Measurements from ENCODE around the gene P4HA2. TPM values are rescaled to one million over a fixed set of nuclear protein-coding genes. Genes with fewer than 3 reads are reported as not detected.
A peak's percentile ranks its signal among the peaks of the same experiment; 100 is the strongest.

The P4HA2 gene
- total and polyA plus RNA-seq, 9 of the 15 experiments (the other 6 are each of a cell fraction or from before 2014, with no cell fraction given): 9.6 to 50.0 (median 12.7) TPM

GRCh38 chr5:132162945-132163344, 64.7 kb downstream of the P4HA2 start:
- no peak for TF ChIP-seq ZNF592 (IDR thresholded peaks at IDR 0.05)
- TF ChIP-seq POLR2AphosphoS2 (IDR thresholded peaks at IDR 0.05; ENCODE audit: low read length): no peak
- TF ChIP-seq GABPB1 (CRISPR knock-in tag; IDR thresholded peaks at IDR 0.05): no peak
- TF ChIP-seq MAFF (IDR thresholded peaks at IDR 0.05; ENCODE audit: low read length): peak; percentile 58; the same call in 1 of the 2 replicates
- peak; percentile 76 for TF ChIP-seq C11orf30 (IDR thresholded peaks at IDR 0.05; ENCODE audit: low read depth)
- peak; percentile 50; the same call in 1 of the 2 replicates for TF ChIP-seq MAFK (IDR thresholded peaks at IDR 0.05; ENCODE audit: low read length)
- peak; percentile 46 for TF ChIP-seq MAFG (tag; conservative IDR thresholded peaks at IDR 0.05)
- peak; percentile 90 for TF ChIP-seq ZNF316 (IDR thresholded peaks at IDR 0.05)
- no peak for TF ChIP-seq TSHZ1 (CRISPR knock-in tag; IDR thresholded peaks at IDR 0.05)
- TF ChIP-seq NR2C2 (CRISPR knock-in tag; IDR thresholded peaks at IDR 0.05): no peak
- TF ChIP-seq NR2C2 (tag; IDR thresholded peaks at IDR 0.05): no peak
- no TSS peak for BruUV-seq (replicated peaks)
- Histone ChIP-seq H3K36me3 (ENCODE audit: control insufficient read depth, insufficient read depth, low read length) (no peaks in the 10 kb centered on the region), H3K4me2 (ENCODE audit: insufficient read depth, low read length) (no peak overlapping the region), H3K9ac (ENCODE audit: insufficient read depth in 1 of 2, low read depth in 2 of 2, low read length in 2 of 2) (no peak overlapping the region), H3K27ac (ENCODE audit: extremely low read depth, low read depth, low read length) (no peak overlapping the region), H3K9me3 (replicated peaks; ENCODE audit: control insufficient read depth, insufficient read depth, low read depth, low read length) (no peaks in the 10 kb centered on the region), H3K79me2 (ENCODE audit: control insufficient read depth, insufficient read depth, low read length) (no peaks in the 10 kb centered on the region), H2AFZ (ENCODE audit: low read depth, low read length) (no peak overlapping the region), H3K4me3 (no peak overlapping the region), H3K9me1 (ENCODE audit: control insufficient read depth, insufficient read depth, low read length) (no peaks in the 10 kb centered on the region), H4K20me1 (replicated peaks; ENCODE audit: control insufficient read depth, insufficient read depth, low read length) (no peaks in the 10 kb centered on the region), H3K4me1 (replicated peaks in 1 of 2; ENCODE audit: control insufficient read depth in 2 of 2, insufficient read depth in 2 of 2, low read length in 2 of 2) (no peaks in the 10 kb centered on the region), H3K27me3 (ENCODE audit: control insufficient read depth in 2 of 2, insufficient read depth in 2 of 2, low read length in 2 of 2) (no peaks in the 10 kb centered on the region)
- WGBS (ENCODE audit: insufficient coverage, low coverage, missing lambda C conversion rate): 10% methylated on average over 1 of the region's 1 CpG
- FAIRE-seq: no peak
- ATAC-seq: no peak
- in situ Hi-C loops (cut with MboI): no loop called here
- POLR2A ChIA-PET: no interaction called here
- intact Hi-C loops (cut with micrococcal nuclease): no loop called here
- no peak for DNase-seq (ENCODE audit: extremely low read depth in 1 of 4, low spot score in 3 of 4)
- CTCF ChIA-PET (ENCODE audit: low intra/inter-chr PET ratio): no interaction called here

Measured in K562 (cell line).